Measurements from ENCODE around the gene CHST11.

- TF ChIP-seq ZNF776 (tag by site-specific recombination; IDR thresholded peaks at IDR 0.05; ENCODE audit: borderline replicate concordance) (no peak), ZNF184 (tag by site-specific recombination; IDR thresholded peaks at IDR 0.05) (no peak), ZBTB1 (tag by site-specific recombination; IDR thresholded peaks at IDR 0.05) (no peak), ZNF580 (tag by site-specific recombination; IDR thresholded peaks at IDR 0.05) (no peak)
- TF ChIP-seq, protein P1, sequence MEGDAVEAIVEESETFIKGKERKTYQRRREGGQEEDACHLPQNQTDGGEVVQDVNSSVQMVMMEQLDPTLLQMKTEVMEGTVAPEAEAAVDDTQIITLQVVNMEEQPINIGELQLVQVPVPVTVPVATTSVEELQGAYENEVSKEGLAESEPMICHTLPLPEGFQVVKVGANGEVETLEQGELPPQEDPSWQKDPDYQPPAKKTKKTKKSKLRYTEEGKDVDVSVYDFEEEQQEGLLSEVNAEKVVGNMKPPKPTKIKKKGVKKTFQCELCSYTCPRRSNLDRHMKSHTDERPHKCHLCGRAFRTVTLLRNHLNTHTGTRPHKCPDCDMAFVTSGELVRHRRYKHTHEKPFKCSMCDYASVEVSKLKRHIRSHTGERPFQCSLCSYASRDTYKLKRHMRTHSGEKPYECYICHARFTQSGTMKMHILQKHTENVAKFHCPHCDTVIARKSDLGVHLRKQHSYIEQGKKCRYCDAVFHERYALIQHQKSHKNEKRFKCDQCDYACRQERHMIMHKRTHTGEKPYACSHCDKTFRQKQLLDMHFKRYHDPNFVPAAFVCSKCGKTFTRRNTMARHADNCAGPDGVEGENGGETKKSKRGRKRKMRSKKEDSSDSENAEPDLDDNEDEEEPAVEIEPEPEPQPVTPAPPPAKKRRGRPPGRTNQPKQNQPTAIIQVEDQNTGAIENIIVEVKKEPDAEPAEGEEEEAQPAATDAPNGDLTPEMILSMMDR (tag by site-specific recombination; IDR thresholded peaks at IDR 0.05): no peak
- TF ChIP-seq, protein P2, sequence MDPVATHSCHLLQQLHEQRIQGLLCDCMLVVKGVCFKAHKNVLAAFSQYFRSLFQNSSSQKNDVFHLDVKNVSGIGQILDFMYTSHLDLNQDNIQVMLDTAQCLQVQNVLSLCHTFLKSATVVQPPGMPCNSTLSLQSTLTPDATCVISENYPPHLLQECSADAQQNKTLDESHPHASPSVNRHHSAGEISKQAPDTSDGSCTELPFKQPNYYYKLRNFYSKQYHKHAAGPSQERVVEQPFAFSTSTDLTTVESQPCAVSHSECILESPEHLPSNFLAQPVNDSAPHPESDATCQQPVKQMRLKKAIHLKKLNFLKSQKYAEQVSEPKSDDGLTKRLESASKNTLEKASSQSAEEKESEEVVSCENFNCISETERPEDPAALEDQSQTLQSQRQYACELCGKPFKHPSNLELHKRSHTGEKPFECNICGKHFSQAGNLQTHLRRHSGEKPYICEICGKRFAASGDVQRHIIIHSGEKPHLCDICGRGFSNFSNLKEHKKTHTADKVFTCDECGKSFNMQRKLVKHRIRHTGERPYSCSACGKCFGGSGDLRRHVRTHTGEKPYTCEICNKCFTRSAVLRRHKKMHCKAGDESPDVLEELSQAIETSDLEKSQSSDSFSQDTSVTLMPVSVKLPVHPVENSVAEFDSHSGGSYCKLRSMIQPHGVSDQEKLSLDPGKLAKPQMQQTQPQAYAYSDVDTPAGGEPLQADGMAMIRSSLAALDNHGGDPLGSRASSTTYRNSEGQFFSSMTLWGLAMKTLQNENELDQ (tag by site-specific recombination; IDR thresholded peaks at IDR 0.05; ENCODE audit: low read depth): no peak
Measured at GRCh38 chr12:104495786-104496185, 39.0 kb downstream of the CHST11 start.

All from HEK293 (cell line).